HepG2 (cell line): ENCODE data around the gene CHMP4B. TPM values are rescaled to one million over a fixed set of nuclear protein-coding genes. Genes with fewer than 3 reads are reported as not detected.
A peak's percentile ranks its signal among the peaks of the same experiment; 100 is the strongest.

Experiments
- ARID2 ChIP-seq: sonication (generic); formaldehyde crosslinking; IDR thresholded peaks from 2 replicates; pipeline ENCODE4 v1.8.1; 2022; ENCODE audit warnings: mild to moderate bottlenecking, missing genetic modification reagents, borderline replicate concordance
- KDM1A ChIP-seq: IDR thresholded peaks from 2 replicates; pipeline ENCODE4 v1.6.1; 2016; ENCODE audit warnings: missing compliant biosample characterization
- NCOA1 ChIP-seq: sonication (generic); formaldehyde crosslinking; IDR thresholded peaks from 2 replicates; pipeline ENCODE4 v1.9.0; 2021; ENCODE audit warnings: missing genetic modification reagents
- POLR2A ChIP-seq, 2 experiments: IDR thresholded peaks; 2 replicates each; pipeline ENCODE4 v1.6.1; 2011; ENCODE audit warnings: low read depth in 2 of 2, low read length in 2 of 2, mild to moderate bottlenecking in 1 of 2, moderate library complexity in 1 of 2; ENCODE audit not compliant: insufficient read depth in 1 of 2
- RAD51 ChIP-seq: fragments of 450-650 bp; IDR thresholded peaks from 2 replicates; pipeline ENCODE4 v1.6.1; 2016; ENCODE audit warnings: borderline replicate concordance
- RCOR2 ChIP-seq: IDR thresholded peaks from 2 replicates; pipeline ENCODE4 v1.6.1; 2016; ENCODE audit warnings: missing biosample characterization, missing genetic modification reagents
- SOX13 ChIP-seq, 3 experiments: fragments of 450-650 bp in 1 of 3; sonication (generic) in 1 of 3; formaldehyde crosslinking in 1 of 3; IDR thresholded peaks in 2 of 3; conservative IDR thresholded peaks in 1 of 3; 2 replicates each; pipeline versions ENCODE4 v1.5.0 to v1.6.1; 2016 to 2020; ENCODE audit warnings: antibody characterized with exemption in 1 of 3, mild to moderate bottlenecking in 1 of 3, missing compliant biosample characterization in 1 of 3, missing genetic modification reagents in 1 of 3, moderate library complexity in 1 of 3
- ZNF678 ChIP-seq: sonication (generic); formaldehyde crosslinking; IDR thresholded peaks from 2 replicates; pipeline ENCODE4 v1.4.0; 2020; ENCODE audit warnings: mild to moderate bottlenecking, missing genetic modification reagents
- polyA plus RNA-seq, 8 experiments: library from polyadenylated mRNA; depleted of rRNA in 3 of 8; stranded (reverse) in 7 of 8; unstranded in 1 of 8; fragments of >200 nt; fragmentation: Illumina TruSeq in 4 of 8; extraction: Trizol in 4 of 8; gene quantifications; 2 replicates each; pipeline versions ENCODE4 v1.2.1 to v1.2.3, GENCODE V29; 2011 to 2016; ENCODE audit warnings: low read depth in 4 of 8, missing spikeins in 1 of 8, mixed read lengths in 1 of 8; ENCODE audit not compliant: insufficient read depth in 1 of 8
- total RNA-seq, 5 experiments: library from RNA; depleted of rRNA; stranded (reverse); fragments of >200 nt; fragmentation: Illumina TruSeq; extraction: Trizol; gene quantifications; 2 replicates each; pipeline ENCODE4 v1.2.3, GENCODE V29; 2016; ENCODE audit warnings: low read depth in 1 of 5
- TF ChIP-seq, protein P1 (sequence below): sonication (generic); formaldehyde crosslinking; conservative IDR thresholded peaks from 2 replicates; pipeline ENCODE4 v1.4.0; 2020; ENCODE audit warnings: missing genetic modification reagents
- TF ChIP-seq, protein P2 (sequence below): sonication (generic); formaldehyde crosslinking; IDR thresholded peaks from 2 replicates; pipeline ENCODE4 v1.8.0; 2022; ENCODE audit warnings: mild to moderate bottlenecking, missing genetic modification reagents, borderline replicate concordance
- TF ChIP-seq, protein P3 (sequence below): sonication (generic); formaldehyde crosslinking; IDR thresholded peaks from 2 replicates; pipeline ENCODE4 v1.4.0; 2020; ENCODE audit warnings: mild to moderate bottlenecking, missing genetic modification reagents
- TF ChIP-seq, protein P4 (sequence below): sonication (generic); formaldehyde crosslinking; IDR thresholded peaks from 2 replicates; pipeline ENCODE4 v1.4.0; 2020; ENCODE audit warnings: missing genetic modification reagents
- TF ChIP-seq, protein P5 (sequence below): sonication (generic); formaldehyde crosslinking; IDR thresholded peaks from 2 replicates; pipeline ENCODE4 v1.5.0; 2020; ENCODE audit warnings: missing genetic modification reagents
- TF ChIP-seq, protein P6 (sequence below): sonication (generic); formaldehyde crosslinking; IDR thresholded peaks from 2 replicates; pipeline ENCODE4 v1.4.0; 2020; ENCODE audit warnings: missing genetic modification reagents
- TF ChIP-seq, protein P7 (sequence below): sonication (generic); formaldehyde crosslinking; conservative IDR thresholded peaks from 2 replicates; pipeline ENCODE4 v1.8.0; 2022; ENCODE audit warnings: mild to moderate bottlenecking, moderate library complexity, missing genetic modification reagents

Gene CHMP4B
- total and polyA plus RNA-seq, 2 of the 13 experiments (the other 11 are each of a cell fraction or from before 2014, with no cell fraction given) = 40.1 to 45.6 TPM

DNA sequence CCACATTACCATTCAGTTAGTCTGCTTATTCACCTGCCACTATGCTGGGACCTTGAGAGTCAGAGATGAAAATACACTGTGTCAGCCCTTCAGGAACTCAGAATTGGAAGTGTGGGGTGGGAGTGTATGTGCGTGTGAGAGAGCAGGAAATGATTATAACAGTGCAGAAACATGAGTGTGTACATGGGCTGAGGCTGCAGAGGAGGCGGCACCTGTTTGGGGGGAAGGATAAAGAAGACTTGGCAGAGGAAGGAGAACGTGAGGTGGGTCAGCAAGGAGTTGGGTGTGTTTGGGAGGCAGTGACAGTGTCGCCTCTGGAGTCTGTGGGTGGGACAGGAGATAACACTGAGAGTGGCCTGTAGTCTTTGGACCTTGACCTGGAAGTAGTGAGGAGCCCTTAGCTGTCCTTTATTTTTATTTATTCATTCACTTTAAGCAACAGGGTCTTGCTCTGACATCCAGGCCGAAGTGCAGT, 3.1 kb downstream of the CHMP4B start (continued):
- TF ChIP-seq, protein P1, sequence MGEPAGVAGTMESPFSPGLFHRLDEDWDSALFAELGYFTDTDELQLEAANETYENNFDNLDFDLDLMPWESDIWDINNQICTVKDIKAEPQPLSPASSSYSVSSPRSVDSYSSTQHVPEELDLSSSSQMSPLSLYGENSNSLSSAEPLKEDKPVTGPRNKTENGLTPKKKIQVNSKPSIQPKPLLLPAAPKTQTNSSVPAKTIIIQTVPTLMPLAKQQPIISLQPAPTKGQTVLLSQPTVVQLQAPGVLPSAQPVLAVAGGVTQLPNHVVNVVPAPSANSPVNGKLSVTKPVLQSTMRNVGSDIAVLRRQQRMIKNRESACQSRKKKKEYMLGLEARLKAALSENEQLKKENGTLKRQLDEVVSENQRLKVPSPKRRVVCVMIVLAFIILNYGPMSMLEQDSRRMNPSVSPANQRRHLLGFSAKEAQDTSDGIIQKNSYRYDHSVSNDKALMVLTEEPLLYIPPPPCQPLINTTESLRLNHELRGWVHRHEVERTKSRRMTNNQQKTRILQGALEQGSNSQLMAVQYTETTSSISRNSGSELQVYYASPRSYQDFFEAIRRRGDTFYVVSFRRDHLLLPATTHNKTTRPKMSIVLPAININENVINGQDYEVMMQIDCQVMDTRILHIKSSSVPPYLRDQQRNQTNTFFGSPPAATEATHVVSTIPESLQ (CRISPR knock-in tag) = no peak
- TF ChIP-seq ZNF678 (CRISPR knock-in tag) (no peak), RCOR2 (0 out of 2 replicates have a peak, but pooled peaks have one; percentile 7), ARID2 (CRISPR knock-in tag) (no peak), KDM1A (CRISPR knock-in tag) (no peak), POLR2A (IDR thresholded peaks at IDR 0.05; ENCODE audit: insufficient read depth in 1 of 2, low read depth in 2 of 2, low read length in 2 of 2) (no peak), NCOA1 (CRISPR knock-in tag) (no peak), RAD51 (no peak), SOX13 (IDR thresholded peaks at IDR 0.05) (no peak), SOX13 (CRISPR knock-in tag; conservative IDR thresholded peaks at IDR 0.05 in 1 of 2, IDR thresholded peaks at IDR 0.05 in 1 of 2) (no peak)
- TF ChIP-seq, protein P2, sequence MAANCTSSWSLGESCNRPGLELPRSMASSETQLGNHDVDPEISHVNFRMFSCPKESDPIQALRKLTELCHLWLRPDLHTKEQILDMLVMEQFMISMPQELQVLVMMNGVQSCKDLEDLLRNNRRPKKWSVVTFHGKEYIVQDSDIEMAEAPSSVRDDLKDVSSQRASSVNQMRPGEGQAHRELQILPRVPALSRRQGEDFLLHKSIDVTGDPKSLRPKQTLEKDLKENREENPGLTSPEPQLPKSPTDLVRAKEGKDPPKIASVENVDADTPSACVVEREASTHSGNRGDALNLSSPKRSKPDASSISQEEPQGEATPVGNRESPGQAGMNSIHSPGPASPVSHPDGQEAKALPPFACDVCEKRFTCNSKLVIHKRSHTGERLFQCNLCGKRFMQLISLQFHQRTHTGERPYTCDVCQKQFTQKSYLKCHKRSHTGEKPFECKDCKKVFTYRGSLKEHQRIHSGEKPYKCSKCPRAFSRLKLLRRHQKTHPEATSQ = no peak
- TF ChIP-seq, protein P3, sequence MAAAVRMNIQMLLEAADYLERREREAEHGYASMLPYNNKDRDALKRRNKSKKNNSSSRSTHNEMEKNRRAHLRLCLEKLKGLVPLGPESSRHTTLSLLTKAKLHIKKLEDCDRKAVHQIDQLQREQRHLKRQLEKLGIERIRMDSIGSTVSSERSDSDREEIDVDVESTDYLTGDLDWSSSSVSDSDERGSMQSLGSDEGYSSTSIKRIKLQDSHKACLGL (CRISPR knock-in tag) = no peak
- TF ChIP-seq, protein P4, sequence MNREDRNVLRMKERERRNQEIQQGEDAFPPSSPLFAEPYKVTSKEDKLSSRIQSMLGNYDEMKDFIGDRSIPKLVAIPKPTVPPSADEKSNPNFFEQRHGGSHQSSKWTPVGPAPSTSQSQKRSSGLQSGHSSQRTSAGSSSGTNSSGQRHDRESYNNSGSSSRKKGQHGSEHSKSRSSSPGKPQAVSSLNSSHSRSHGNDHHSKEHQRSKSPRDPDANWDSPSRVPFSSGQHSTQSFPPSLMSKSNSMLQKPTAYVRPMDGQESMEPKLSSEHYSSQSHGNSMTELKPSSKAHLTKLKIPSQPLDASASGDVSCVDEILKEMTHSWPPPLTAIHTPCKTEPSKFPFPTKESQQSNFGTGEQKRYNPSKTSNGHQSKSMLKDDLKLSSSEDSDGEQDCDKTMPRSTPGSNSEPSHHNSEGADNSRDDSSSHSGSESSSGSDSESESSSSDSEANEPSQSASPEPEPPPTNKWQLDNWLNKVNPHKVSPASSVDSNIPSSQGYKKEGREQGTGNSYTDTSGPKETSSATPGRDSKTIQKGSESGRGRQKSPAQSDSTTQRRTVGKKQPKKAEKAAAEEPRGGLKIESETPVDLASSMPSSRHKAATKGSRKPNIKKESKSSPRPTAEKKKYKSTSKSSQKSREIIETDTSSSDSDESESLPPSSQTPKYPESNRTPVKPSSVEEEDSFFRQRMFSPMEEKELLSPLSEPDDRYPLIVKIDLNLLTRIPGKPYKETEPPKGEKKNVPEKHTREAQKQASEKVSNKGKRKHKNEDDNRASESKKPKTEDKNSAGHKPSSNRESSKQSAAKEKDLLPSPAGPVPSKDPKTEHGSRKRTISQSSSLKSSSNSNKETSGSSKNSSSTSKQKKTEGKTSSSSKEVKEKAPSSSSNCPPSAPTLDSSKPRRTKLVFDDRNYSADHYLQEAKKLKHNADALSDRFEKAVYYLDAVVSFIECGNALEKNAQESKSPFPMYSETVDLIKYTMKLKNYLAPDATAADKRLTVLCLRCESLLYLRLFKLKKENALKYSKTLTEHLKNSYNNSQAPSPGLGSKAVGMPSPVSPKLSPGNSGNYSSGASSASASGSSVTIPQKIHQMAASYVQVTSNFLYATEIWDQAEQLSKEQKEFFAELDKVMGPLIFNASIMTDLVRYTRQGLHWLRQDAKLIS (CRISPR knock-in tag) = no peak
- TF ChIP-seq, protein P5, sequence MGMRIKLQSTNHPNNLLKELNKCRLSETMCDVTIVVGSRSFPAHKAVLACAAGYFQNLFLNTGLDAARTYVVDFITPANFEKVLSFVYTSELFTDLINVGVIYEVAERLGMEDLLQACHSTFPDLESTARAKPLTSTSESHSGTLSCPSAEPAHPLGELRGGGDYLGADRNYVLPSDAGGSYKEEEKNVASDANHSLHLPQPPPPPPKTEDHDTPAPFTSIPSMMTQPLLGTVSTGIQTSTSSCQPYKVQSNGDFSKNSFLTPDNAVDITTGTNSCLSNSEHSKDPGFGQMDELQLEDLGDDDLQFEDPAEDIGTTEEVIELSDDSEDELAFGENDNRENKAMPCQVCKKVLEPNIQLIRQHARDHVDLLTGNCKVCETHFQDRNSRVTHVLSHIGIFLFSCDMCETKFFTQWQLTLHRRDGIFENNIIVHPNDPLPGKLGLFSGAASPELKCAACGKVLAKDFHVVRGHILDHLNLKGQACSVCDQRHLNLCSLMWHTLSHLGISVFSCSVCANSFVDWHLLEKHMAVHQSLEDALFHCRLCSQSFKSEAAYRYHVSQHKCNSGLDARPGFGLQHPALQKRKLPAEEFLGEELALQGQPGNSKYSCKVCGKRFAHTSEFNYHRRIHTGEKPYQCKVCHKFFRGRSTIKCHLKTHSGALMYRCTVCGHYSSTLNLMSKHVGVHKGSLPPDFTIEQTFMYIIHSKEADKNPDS (CRISPR knock-in tag) = no peak
- TF ChIP-seq, protein P6, sequence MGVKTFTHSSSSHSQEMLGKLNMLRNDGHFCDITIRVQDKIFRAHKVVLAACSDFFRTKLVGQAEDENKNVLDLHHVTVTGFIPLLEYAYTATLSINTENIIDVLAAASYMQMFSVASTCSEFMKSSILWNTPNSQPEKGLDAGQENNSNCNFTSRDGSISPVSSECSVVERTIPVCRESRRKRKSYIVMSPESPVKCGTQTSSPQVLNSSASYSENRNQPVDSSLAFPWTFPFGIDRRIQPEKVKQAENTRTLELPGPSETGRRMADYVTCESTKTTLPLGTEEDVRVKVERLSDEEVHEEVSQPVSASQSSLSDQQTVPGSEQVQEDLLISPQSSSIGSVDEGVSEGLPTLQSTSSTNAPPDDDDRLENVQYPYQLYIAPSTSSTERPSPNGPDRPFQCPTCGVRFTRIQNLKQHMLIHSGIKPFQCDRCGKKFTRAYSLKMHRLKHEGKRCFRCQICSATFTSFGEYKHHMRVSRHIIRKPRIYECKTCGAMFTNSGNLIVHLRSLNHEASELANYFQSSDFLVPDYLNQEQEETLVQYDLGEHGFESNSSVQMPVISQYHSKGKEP (CRISPR knock-in tag) = no peak
- TF ChIP-seq, protein P7, sequence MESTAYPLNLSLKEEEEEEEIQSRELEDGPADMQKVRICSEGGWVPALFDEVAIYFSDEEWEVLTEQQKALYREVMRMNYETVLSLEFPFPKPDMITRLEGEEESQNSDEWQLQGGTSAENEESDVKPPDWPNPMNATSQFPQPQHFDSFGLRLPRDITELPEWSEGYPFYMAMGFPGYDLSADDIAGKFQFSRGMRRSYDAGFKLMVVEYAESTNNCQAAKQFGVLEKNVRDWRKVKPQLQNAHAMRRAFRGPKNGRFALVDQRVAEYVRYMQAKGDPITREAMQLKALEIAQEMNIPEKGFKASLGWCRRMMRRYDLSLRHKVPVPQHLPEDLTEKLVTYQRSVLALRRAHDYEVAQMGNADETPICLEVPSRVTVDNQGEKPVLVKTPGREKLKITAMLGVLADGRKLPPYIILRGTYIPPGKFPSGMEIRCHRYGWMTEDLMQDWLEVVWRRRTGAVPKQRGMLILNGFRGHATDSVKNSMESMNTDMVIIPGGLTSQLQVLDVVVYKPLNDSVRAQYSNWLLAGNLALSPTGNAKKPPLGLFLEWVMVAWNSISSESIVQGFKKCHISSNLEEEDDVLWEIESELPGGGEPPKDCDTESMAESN (CRISPR knock-in tag) = no peak
